K562 (cell line): ENCODE data around the gene POLR2M. TPM values are rescaled to one million over a fixed set of nuclear protein-coding genes. Genes with fewer than 3 reads are reported as not detected.

ENCODE experiments used
- ATAC-seq: fragments of 200-7000 bp; cut with Tn5 transposase; 3 replicates; pipeline ENCODE4 v1.9.1; 2020; ENCODE audit warnings: moderate library complexity
- BruUV-seq: library from RNA; stranded (reverse); fragments of 400-500 nt; replicated peaks from 2 replicates; lab custom pipeline; 2021; lab: Mats Ljungman, UMichigan
- CTCF ChIA-PET: fragments of 300-600 bp; formaldehyde crosslinking; extraction: SDS; loops from one replicate; lab custom pipeline; 2021; ENCODE audit warnings: low intra/inter-chr PET ratio; lab: Yijun Ruan, JAX
- POLR2A ChIA-PET: fragments of 300-600, 350-650 bp; sonication (Branson Sonifier 250); formaldehyde crosslinking; extraction: SDS; loops from one replicate; lab custom pipeline; 2021; ENCODE audit warnings: antibody characterized with exemption, inconsistent platforms; lab: Yijun Ruan, JAX
- DNase-seq, 4 experiments: peaks; one replicate each; pipeline versions ENCODE4 v3.0.0 to v3.0.0-alpha.2; 2011 to 2018; ENCODE audit warnings: low spot score in 3 of 4, mixed read lengths in 3 of 4; ENCODE audit errors: extremely low read depth in 1 of 4
- FAIRE-seq: peaks from 2 replicates; lab custom pipeline; 2011; peaks lifted over from hg19 to GRCh38; lab: Jason Lieb, UNC
- H2AFZ ChIP-seq: 2 replicates; pipeline ENCODE4 v1.6.0; 2011; ENCODE audit warnings: low read depth, low read length, control low read depth, inconsistent platforms
- H3K27ac ChIP-seq: fragments of 200-600 bp; 3 replicates; pipeline ENCODE4 v1.8.0; 2011; ENCODE audit warnings: low read depth, mild to moderate bottlenecking, control low read depth, inconsistent platforms, low read length, moderate library complexity, mixed read lengths; ENCODE audit errors: extremely low read depth
- H3K27me3 ChIP-seq, 2 experiments: fragments of 300-600 bp in 1 of 2; 2 replicates in 1 of 2; 3 replicates in 1 of 2; pipeline versions ENCODE4 v1.6.0 to v1.8.0; 2011; ENCODE audit warnings: inconsistent platforms in 2 of 2, low read length in 2 of 2, mild to moderate bottlenecking in 1 of 2, mixed read lengths in 1 of 2, moderate library complexity in 1 of 2; ENCODE audit not compliant: control insufficient read depth in 2 of 2, insufficient read depth in 2 of 2
- H3K36me3 ChIP-seq: fragments of 300-600 bp; 3 replicates; pipeline ENCODE4 v1.8.0; 2011; ENCODE audit warnings: mild to moderate bottlenecking, low read length, inconsistent platforms; ENCODE audit not compliant: control insufficient read depth, insufficient read depth
- H3K4me1 ChIP-seq, 2 experiments: fragments of 200-600 bp in 1 of 2; replicated peaks in 1 of 2; 2 replicates in 1 of 2; 3 replicates in 1 of 2; pipeline versions ENCODE4 v1.5.1 to v1.8.0; 2011; ENCODE audit warnings: inconsistent platforms in 2 of 2, low read length in 2 of 2, mild to moderate bottlenecking in 1 of 2, mixed read lengths in 1 of 2, moderate library complexity in 1 of 2; ENCODE audit not compliant: control insufficient read depth in 2 of 2, insufficient read depth in 2 of 2
- H3K4me2 ChIP-seq: 2 replicates; pipeline ENCODE4 v1.6.1; 2011; ENCODE audit warnings: low read length, control low read depth, inconsistent platforms, mixed read lengths; ENCODE audit not compliant: insufficient read depth
- H3K4me3 ChIP-seq: fragments of 200-600 bp; sonication (generic), shearing (Covaris generic); 2 replicates; pipeline ENCODE4 v1.5.1; 2016; ENCODE audit warnings: control low read depth, inconsistent platforms
- H3K79me2 ChIP-seq: fragments of 200-600 bp; 3 replicates; pipeline ENCODE4 v1.8.0; 2011; ENCODE audit warnings: low read length, inconsistent platforms; ENCODE audit not compliant: control insufficient read depth, insufficient read depth
- H3K9ac ChIP-seq, 2 experiments: 2 replicates each; pipeline versions ENCODE4 v1.6.0 to v1.6.1; 2011; ENCODE audit warnings: low read depth in 2 of 2, low read length in 2 of 2, control low read depth in 1 of 2, inconsistent platforms in 1 of 2, mild to moderate bottlenecking in 1 of 2, mixed read lengths in 1 of 2; ENCODE audit not compliant: insufficient read depth in 1 of 2
- H3K9me1 ChIP-seq: one replicate; pipeline ENCODE4 v1.6.0; 2011; ENCODE audit warnings: inconsistent platforms, mild to moderate bottlenecking, low read length, moderate library complexity; ENCODE audit not compliant: control insufficient read depth, insufficient read depth
- H3K9me3 ChIP-seq: replicated peaks from 2 replicates; pipeline ENCODE4 v1.5.1; 2011; ENCODE audit warnings: low read depth, low read length, inconsistent platforms; ENCODE audit not compliant: control insufficient read depth, insufficient read depth
- H4K20me1 ChIP-seq: replicated peaks from 2 replicates; pipeline ENCODE4 v1.6.1; 2011; ENCODE audit warnings: low read length, inconsistent platforms, mixed read lengths; ENCODE audit not compliant: control insufficient read depth, insufficient read depth
- FOXJ3 ChIP-seq: sonication (generic); formaldehyde crosslinking; IDR thresholded peaks from 2 replicates; pipeline ENCODE4 v1.4.0; 2020; ENCODE audit warnings: mild to moderate bottlenecking, missing genetic modification reagents
- GTF2B ChIP-seq: IDR thresholded peaks from 2 replicates; pipeline ENCODE4 v1.6.1; 2011; ENCODE audit not compliant: insufficient read length; ENCODE audit errors: extremely low read depth
- MIER1 ChIP-seq: fragments of 450-650 bp; IDR thresholded peaks from 2 replicates; pipeline ENCODE4 v1.6.1; 2016; ENCODE audit warnings: antibody characterized with exemption, mild to moderate bottlenecking, low read depth
- MLX ChIP-seq, 2 experiments: fragments of 450-650 bp in 1 of 2; sonication (generic) in 1 of 2; formaldehyde crosslinking; conservative IDR thresholded peaks; 2 replicates each; pipeline versions ENCODE4 v1.4.0 to v1.8.1; 2020 to 2022; ENCODE audit warnings: mild to moderate bottlenecking in 1 of 2, missing genetic modification reagents in 1 of 2
- POLR3G ChIP-seq: IDR thresholded peaks from 2 replicates; pipeline ENCODE4 v1.6.1; 2011; ENCODE audit not compliant: insufficient read length, insufficient replicate concordance; ENCODE audit errors: extremely low read depth
- RBBP5 ChIP-seq: fragments of 200-600 bp; sonication (generic); IDR thresholded peaks from 2 replicates; pipeline ENCODE4 v1.6.1; 2012; ENCODE audit warnings: borderline replicate concordance, mild to moderate bottlenecking, low read length, control low read depth, inconsistent platforms; ENCODE audit not compliant: insufficient read depth, poor library complexity, severe bottlenecking
- RBM39 ChIP-seq: fragments of 200-400 bp; formaldehyde crosslinking; optimal IDR thresholded peaks from 2 replicates; pipeline ENCODE3; 2018; ENCODE audit warnings: low read depth, low read length
- SRSF3 ChIP-seq: fragments of 200-400 bp; formaldehyde crosslinking; IDR thresholded peaks from 2 replicates; pipeline ENCODE4 v1.6.1; 2016; ENCODE audit warnings: mild to moderate bottlenecking, low read length, moderate library complexity; ENCODE audit not compliant: insufficient read depth
- STAG1 ChIP-seq: sonication (generic); formaldehyde crosslinking; IDR thresholded peaks from 2 replicates; pipeline ENCODE4 v1.5.0; 2020; ENCODE audit warnings: missing genetic modification reagents, borderline replicate concordance
- TCF3 ChIP-seq: sonication (generic); formaldehyde crosslinking; IDR thresholded peaks from 2 replicates; pipeline ENCODE4 v1.4.0; 2020; ENCODE audit warnings: mild to moderate bottlenecking, missing genetic modification reagents
- ZNF134 ChIP-seq: fragments of 250-450 bp; sonication (Bioruptor Pico); conservative IDR thresholded peaks from 2 replicates; pipeline ENCODE4 v1.4.0; 2020
- ZNF592 ChIP-seq: fragments of 450-650 bp; IDR thresholded peaks from 2 replicates; pipeline ENCODE4 v1.6.1; 2017; ENCODE audit warnings: antibody characterized with exemption, mild to moderate bottlenecking
- ZNF639 ChIP-seq, 2 experiments: fragments of 200-800 bp in 1 of 2; sonication (Bioruptor generic) in 1 of 2; sonication (generic) in 1 of 2; formaldehyde crosslinking in 1 of 2; IDR thresholded peaks in 1 of 2; conservative IDR thresholded peaks in 1 of 2; 2 replicates each; pipeline versions ENCODE4 v1.5.0 to v1.6.1; 2016 to 2020; ENCODE audit warnings: missing compliant biosample characterization in 1 of 2, missing genetic modification characterization in 1 of 2, missing genetic modification reagents in 1 of 2
- WGBS: fragments of 100-300 bp; shearing (Covaris generic); methylation state at CpG from one replicate; pipeline ENCODE4 v1.1.6; 2016; ENCODE audit warnings: low coverage, mixed read lengths; ENCODE audit not compliant: insufficient coverage; ENCODE audit errors: missing lambda C conversion rate; 5-methylcytosine and 5-hydroxymethylcytosine counted together
- in situ Hi-C: fragments of 300-500 bp; cut with MboI; formaldehyde crosslinking; loops from 4 replicates; pipeline ENCODE4 v1.15.0; 2018; ENCODE audit warnings: inconsistent platforms, mixed read lengths
- intact Hi-C: fragments of 100-400 bp; cut with micrococcal nuclease; formaldehyde crosslinking; loops from 2 replicates; pipeline ENCODE4 v1.14.2; 2022
- polyA plus RNA-seq, 8 experiments: library from polyadenylated mRNA; depleted of rRNA in 4 of 8; stranded (reverse) in 5 of 8; unstranded in 3 of 8; fragments of >200 nt; fragmentation: Nextera tagmentation in 2 of 8; fragmentation: Illumina TruSeq in 1 of 8; extraction: Ambion mirVana in 2 of 8; extraction: Trizol in 1 of 8; gene quantifications; 2 replicates each; pipeline versions ENCODE4 v1.2.1 to v1.2.3, GENCODE V29; 2011 to 2014; ENCODE audit warnings: inconsistent platforms in 1 of 8, missing spikeins in 1 of 8
- total RNA-seq, 7 experiments: library from RNA; depleted of rRNA in 6 of 7; stranded (reverse); fragments of >200 nt in 6 of 7; fragmentation: Illumina TruSeq in 2 of 7; extraction: Trizol in 2 of 7; gene quantifications; 2 replicates each; pipeline versions ENCODE4 v1.2.1 to v1.2.3, GENCODE V29; 2011 to 2021; ENCODE audit warnings: low replicate concordance in 1 of 7

POLR2M gene
- total and polyA plus RNA-seq, 9 of the 15 experiments (the other 6 are each of a cell fraction or from before 2014, with no cell fraction given), result 9.2 to 1,050 (median 43.0) TPM

- H3K36me3 ChIP-seq, result no peaks in the 10 kb centered on the region
- no peak overlapping the region for H3K4me3 ChIP-seq
- no peak overlapping the region for H3K27ac ChIP-seq
- intact Hi-C loops (no loop called here), in situ Hi-C loops (no loop called here)
- no TSS peak for BruUV-seq
- WGBS, result 0% methylated on average over 1 of the region's 1 CpG
- H3K9me1 ChIP-seq, result no peaks in the 10 kb centered on the region
- H3K9me3 ChIP-seq, result no peaks in the 10 kb centered on the region
- no peaks in the 10 kb centered on the region for H3K4me1 ChIP-seq
- no peaks in the 10 kb centered on the region for H4K20me1 ChIP-seq
- no peak overlapping the region for H3K4me2 ChIP-seq
- CTCF ChIA-PET, result no interaction called here
- H2AFZ ChIP-seq, result no peak overlapping the region
- ATAC-seq, result no peak
- FAIRE-seq, result no peak
- H3K27me3 ChIP-seq, result peaks cover 27 to 31% of the 10 kb centered on the region in 2 experiments
- POLR2A ChIA-PET, result interaction anchor here (0.6 to 0.8 kb wide), 2 partner anchors 832 to 884 kb away, joined by 3 read pairs; no protein-coding TSS in a partner anchor
- no peak for TF ChIP-seq TCF3 (CRISPR knock-in tag)
- TF ChIP-seq FOXJ3 (CRISPR knock-in tag), result no peak
- no peak for TF ChIP-seq SRSF3
- no peak for TF ChIP-seq ZNF592
- no peak for TF ChIP-seq RBM39
- TF ChIP-seq GTF2B, result no peak
- no peak for TF ChIP-seq RBBP5
- no peak for TF ChIP-seq MIER1
- TF ChIP-seq ZNF134 (CRISPR knock-in tag), result no peak
- TF ChIP-seq MLX (CRISPR knock-in tag; conservative IDR thresholded peaks at IDR 0.05), result no peak
- TF ChIP-seq STAG1 (CRISPR knock-in tag), result no peak
- TF ChIP-seq POLR3G, result no peak
- no peak for TF ChIP-seq ZNF639 (CRISPR knock-in tag; conservative IDR thresholded peaks at IDR 0.05 in 1 of 2, IDR thresholded peaks at IDR 0.05 in 1 of 2)
- TF ChIP-seq, all 486 proteins: peak for 0
- no peak overlapping the region for H3K9ac ChIP-seq
- no peaks in the 10 kb centered on the region for H3K79me2 ChIP-seq
- no peak for DNase-seq
Measured at GRCh38 chr15:57683481-57683880, 23.0 kb upstream of the POLR2M start.
